ENCODE data around the gene CSMD2.

The CSMD2 gene

DNA sequence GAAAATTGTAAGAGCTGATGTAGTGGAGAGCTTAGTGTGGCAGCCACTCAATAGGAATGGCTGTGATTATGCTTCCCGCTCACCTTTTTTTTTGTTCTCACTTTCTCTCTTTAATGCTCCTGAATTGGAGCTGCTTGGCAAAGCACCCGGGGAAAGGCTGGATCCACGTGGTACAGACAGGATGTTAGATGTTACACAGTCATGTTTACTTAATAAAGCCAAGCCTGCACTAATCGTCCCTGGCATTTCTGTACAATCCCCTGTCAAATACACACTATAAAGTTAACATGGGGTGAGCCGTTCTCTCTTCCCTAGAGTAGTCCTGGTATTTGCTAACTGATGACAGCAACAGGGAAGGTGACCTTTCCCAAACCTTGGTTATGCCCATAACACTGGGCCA lies 504.8 kb downstream of the CSMD2 start:
- no peak for DNase-seq

DNA sequence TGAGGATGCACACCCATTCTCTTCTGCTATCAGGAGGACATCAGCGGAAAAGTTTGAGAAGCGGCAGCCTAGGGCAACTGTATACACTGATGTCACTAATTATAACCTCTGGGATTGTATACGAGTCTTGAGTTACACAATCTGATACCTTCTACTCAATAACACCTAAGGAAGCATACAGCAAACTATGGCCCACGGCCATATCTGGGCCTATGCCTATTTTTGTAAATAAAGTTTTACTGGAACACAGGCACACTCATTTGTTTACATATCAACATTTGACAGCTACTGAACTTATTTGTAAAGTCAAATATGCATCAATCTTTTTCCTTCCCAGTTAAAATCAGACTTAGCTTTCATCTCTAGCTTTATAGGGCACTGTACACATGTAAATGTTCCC lies 505.4 kb downstream of the CSMD2 start:
- DNase-seq, result no peak

DNA sequence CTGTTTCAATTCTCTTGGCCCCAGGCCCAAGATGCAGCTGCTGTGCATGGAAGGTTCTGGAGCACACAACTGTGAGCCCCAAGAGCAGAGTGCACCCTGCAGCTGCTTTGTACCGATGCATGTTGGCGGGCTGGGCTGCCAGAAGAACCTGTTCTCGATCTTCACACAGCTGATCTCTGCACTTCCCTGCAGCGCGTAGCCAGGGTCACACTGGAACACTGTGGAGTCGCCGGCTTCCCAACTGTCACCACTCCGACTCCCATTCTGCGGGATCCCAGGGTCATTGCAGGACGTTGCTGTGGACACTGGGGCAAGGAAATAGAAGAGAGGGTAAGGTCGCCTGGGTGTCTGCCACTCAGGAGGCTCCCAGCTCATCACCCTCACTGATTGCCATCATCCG lies 507.2 kb downstream of the CSMD2 start:
- DNase-seq, result no peak

DNA sequence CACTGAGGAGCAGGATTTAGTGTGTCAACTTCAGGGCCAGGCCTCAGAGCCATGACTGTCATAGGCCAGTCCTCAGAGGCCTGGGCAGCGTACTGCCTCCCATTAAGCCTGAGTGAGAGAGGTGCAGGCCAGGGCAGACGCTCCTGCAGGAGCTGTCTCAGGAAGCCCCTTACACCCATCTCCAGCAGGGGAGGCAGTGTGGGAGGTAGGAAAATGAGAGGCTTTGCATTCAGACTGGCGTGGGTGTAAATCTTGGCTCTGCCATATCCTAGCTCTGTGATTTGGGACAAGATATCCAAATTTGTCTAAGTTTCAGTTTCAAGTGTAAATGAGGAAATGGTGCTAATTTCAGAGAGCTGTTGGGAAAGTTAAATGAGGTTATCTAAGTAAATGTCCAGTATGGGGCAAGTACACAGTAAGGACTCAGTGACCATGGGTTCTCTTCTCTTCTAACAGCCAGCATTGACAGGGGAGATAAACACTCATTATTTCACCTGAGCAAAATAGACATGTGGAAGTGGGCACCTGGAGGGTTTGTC lies 508.5 kb downstream of the CSMD2 start:
- DNase-seq, result no peak

DNA sequence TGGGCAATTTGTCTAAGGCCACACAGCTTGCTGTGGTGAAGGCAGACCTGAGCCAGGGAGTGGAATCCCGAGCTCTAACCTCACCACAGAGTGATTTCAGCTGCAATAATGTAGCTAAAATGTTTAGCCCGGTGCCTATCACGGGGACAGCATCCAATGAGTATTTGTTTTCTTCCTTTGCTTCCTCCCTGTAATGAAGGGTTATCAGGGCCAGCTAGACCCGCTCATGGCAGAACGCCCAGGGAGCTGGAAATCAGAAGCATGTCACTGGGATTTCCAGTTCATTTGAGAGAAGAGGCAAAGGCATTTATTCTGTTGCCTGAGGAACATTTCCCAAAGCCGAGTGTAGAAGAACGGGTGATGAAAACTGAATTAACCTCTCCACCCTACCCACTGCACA lies 509.5 kb downstream of the CSMD2 start:
- DNase-seq, result no peak

DNA sequence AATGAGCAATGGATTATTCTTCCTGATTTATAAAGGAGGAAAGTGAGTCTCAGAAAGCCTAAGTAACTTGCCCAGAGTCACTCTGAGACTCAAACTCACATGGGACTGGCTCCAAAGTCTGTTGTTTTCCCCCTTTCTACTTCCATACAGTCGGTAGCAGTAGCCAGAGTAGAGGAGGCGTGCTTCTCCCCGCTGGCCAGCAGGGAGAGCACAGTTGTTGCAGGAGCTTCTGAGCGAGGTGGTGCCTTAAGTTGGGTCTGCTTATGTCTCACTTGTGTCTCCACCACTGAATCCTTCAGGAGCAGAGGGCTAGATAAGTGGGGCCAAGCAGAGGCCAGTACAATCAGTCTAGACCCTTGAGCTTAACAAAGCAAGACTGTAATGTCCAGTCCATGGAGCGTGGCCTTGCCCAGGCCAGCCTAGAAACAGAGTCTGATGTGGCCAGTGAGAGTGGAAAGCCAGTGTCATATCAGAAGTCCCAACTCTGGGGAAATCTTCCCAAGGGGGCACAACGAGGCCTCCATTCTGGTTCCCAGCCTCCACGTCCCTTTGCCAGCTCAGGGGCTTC lies 510.7 kb downstream of the CSMD2 start:
- DNase-seq, result no peak

DNA sequence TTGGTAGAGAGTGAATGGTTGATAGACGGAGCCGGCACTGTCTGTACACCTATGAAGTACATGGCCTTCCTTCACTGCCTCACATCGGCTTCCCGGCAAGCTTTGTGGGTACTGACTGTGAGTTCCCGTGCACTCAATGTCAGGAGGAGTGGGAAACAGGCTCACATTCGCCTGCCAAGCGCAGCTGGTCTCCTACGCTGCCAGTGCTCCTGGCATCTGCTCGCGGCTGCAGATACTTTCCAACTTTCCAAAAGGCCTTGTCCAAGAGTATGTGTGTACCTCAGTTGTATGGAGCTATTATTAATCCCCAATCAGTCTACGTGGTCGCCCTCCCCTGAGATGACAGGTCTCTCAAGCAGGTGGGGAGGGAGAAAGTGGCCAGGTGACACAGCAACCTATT lies 511.8 kb downstream of the CSMD2 start:
- DNase-seq, result no peak

DNA sequence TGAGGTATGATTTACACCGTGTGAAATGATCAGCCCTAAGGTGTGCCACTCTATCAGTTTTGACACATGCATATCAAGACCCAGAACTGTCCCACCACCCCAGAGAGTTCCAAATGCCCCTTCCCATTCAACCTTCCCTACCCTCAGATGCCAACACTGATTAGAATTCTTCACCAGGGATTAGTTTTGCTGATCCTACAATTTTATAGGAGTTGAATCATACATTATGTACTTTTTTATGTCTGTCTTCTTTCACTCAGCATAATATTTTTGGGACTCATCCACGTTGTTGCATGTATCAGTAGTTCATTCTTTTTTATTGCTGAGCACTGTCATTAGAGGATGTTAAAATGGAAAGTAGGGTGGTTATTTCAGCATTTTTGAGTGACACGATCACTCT lies 514.3 kb downstream of the CSMD2 start:
- DNase-seq, result no peak

DNA sequence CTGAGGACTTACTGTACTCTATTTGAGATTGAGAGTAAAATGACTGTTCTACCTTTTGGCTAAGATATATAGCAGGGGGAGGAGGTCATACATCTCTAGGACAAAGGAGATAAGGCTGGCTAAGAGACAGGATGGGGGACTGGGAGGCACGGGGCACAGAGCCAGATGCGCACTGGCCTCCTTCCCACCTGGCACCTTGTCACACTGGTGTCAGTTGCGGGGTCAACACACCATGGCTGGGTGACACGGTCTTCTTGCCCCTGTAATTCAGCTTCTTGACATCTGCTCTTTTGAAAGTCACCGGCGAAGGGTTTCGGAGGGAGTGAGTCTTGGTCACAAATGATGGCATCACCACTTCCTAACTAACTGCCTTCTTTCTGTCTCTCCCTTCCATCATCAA lies 515.3 kb downstream of the CSMD2 start:
- no peak for DNase-seq

DNA sequence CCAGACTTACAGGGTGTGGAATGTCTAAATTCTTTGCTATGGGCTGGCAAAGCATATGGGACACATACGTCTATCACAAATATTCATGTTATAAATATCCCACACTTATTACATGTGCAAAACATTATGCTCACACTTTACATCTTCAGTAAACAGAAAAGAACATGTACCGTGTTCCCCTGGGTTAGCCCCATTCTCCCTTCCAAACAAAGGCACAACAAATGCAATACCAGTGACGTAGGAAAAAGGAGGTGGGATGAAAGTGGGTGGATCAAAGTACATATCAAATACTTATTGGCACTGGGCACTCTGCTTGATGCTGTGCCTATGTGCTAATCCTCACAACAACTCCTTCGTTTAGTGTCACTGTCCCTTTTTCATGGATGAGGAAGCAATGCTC lies 521.8 kb downstream of the CSMD2 start:
- DNase-seq, result no peak

DNA sequence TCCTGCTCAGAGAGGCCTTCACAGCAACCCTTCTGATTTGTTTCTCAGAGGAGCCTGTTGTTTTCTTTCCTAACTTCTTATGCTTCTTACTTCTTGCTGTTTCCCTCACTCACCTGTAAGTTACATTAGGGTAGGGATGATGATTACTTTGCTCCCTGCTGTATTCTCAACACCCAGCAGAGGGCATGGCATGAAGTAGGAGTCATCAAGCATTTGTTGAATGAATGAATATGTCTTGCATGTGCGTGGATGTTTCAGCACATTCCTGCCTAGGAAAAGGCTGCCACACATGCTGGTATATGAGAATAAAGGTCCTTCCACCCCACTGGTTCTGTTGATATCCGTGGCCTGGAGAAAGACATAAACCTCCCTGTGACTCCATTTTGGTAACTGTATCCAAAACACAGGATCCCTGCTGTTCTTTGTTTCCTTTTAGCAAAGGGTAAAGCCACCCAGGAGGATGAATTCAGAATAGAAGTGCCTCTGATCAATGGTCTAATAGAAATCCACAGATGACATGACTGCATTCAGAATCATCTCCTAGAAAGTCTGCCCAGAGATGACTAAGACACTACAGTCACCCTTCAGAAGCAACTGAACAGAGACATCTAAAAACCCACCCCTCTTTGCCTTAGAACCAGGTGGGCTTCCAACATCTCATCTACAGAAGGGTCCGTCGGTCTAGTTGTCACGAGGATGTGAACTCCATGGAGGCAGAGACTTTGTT lies 523.8 kb downstream of the CSMD2 start:
- DNase-seq, result no peak

DNA sequence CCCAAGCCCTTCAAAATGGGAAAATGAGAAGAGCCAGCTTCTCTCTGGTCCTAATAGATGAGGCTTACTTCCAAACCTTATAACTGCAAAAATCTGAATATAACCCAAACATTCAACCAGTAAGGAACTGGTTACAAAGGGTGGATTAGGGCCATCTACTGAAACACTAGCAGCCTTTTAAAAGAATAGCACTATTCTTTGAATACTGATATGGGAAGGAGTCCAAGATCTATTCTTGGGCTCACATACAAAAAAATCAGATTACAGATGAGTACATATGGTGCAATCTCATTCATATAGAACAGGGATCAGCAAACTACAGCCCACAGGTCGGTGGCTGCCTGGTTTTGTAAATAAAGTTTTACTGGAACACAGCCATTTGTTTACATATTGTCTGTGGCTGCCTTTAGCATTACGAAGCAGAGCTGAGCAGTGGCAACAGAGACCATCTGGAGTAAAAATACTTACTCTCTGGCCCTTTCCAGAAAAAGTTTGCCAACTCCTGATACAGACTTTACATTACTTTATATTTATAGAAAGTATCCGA lies 524.8 kb downstream of the CSMD2 start:
- no peak for DNase-seq

DNA sequence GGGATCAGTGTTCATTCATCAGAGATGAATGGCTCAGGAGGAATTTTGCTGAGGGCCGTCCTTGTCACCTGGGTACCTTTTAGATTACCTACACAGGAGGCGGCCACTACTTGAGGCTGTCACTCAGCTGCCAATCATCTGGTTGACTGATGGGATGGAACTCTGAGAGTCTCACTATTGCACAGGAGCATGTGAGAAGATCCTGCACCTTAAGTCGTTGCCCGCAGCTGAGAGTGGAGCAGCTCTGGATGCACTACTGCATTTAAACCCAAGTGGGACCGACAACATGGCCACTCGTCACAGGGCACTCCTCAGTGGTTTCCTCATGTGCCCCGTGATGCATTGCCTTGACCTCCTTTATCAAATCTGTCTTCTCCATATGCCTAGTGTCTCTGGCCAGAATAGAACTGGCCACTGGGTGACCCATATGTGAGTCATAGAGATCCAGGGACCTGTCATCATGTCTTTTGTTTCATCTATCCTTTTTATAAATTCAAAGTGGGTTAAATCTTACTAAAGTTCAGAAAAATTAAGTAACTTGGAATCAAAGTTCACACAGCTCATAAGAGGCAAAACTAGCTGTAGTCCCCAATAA lies 527.1 kb downstream of the CSMD2 start:
- no peak for DNase-seq

DNA sequence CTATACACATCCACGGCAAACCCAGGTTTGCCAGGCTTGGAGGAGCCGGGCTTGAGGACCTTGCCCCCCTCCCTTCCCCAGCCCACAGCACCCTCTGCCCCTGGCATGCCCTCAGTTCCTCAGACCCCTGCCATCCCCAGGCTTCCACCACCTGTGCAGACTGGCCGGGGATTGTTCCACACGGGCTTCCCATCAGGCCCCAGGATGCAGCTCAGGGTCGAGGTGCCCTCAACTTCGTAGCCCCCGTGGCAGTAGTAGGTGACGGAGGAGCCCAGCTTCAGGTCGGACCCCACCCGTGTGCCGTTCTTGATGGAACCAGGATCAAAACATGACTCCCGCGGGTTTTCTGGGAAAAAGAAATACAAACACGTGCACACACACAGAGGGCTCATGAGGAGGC lies 528.8 kb downstream of the CSMD2 start:
- no peak for DNase-seq

DNA sequence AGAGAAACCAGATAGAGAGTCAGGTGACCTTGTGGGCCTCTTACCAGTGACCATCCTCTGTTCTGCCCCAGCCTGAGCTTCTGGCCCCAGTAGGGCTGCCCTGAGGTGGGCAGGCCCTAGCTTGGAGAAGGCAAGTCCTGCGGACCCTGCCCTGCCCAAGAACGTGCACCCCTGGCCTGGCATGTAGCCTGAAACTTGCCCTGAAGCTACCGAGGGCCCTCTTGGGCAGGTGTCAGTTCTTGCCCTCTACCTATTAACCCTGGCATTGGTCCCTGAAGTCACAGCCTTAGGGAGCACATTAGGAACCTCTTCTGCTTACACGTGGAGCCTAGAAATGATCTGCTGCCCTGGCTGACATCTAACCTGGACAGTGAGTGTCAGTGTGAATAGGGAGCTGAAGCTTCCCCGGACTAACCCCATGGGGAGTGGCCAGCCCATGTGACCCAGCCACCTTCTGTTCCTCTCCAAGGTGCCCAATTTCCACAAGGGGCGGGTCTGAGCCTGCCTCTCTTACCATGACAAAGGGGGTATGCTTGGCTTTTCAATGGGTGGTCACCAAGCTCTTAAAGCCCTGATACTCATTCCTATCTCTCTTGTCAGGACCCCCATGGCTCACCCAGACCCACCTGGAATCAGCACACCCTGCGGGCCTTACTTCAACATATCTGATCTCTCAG lies 529.6 kb downstream of the CSMD2 start:
- no peak for DNase-seq

DNA sequence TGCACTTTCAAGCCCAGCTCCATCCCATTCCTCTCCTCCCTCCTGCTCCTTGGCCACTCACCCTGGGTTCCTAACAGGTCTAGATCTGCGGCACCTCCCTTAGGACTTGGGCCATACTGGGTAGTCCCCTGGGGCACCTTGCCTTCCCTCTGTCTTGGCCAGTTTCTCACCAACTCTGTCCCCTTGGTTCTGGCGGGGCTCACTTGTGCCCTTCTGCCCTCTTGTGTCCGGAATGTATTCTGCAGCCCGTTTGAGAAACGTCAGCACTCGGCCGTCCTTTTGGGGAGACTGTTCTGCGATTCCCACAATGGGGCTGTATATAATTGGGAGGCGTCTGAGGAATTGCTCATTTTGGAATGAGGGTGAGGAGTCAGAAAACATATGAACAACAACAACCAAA lies 530.2 kb downstream of the CSMD2 start:
- DNase-seq, result no peak

DNA sequence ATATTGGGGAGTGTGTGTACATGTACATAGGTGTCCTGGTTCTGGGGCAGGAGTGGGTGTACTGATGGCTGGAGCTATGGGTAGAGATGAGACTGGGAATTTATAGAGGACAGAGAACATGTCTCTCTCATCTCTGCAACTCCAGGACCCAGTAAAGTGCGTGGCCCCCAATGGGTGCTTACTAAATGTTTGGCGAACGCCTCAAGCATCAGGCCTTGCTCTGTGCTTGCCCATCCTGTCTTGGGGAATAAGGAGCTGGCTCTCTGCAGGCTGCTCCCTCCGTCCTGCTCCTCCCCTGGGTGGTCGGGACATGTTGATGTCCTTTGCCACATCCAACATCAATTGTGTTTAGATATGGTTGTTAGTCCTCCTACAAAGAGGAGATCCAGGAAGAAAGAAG lies 530.9 kb downstream of the CSMD2 start:
- no peak for DNase-seq

DNA sequence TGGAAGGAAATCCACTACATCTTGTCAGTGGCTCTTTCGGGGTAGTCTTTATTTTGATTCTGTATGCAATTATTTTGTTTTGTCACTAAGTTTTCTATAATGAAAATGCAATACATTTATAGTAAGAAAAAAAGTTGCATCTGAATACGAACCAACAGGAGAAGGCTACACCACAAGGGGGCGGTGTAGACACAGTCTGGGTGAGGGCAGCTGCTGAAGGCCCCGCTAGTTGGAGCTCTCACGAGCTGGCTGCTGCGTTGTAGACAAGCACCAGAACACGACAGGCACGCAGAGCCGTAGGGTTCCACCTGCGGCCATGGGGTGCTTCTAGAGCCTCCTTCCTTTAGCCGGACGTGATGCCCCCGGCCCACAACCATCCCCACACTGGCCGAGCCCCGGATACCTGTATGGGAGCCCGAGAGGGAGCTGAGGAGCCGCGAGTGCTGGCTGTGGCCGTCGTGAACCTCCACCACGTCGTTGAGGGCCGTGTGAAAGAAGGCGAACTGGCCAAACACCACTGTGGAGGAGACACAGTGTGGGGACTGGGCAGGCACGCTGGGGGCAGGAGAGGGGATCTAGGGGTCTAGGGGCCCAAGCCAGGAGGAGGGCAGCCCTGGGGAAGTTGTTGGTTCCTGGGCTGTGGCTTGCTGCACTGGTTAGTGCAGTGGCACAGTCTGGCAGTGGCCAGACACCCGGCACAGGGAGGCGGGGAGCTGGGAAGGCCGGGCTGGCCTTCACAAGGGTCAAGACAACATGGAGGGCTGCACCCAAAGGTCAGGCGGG lies 531.8 kb downstream of the CSMD2 start:
- DNase-seq, result peak; percentile 87

DNA sequence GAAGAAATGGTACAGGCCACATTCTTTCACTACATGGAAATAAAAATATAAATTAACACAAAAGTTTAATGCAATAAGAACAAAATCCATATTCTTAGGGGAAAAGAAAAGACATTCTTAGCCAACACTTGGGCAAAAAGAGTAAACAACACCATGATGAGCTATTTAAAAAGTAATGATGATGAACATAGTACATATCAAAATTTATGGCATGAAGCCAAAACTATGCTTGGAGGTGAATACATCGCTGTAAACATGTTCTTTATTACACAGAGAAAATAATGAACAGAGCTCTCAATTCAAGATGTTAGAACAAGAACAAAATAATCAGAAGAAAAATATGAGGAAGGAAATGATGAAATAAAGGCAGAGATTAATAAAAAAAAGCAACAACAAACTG lies 534.3 kb downstream of the CSMD2 start:
- no peak for DNase-seq

DNA sequence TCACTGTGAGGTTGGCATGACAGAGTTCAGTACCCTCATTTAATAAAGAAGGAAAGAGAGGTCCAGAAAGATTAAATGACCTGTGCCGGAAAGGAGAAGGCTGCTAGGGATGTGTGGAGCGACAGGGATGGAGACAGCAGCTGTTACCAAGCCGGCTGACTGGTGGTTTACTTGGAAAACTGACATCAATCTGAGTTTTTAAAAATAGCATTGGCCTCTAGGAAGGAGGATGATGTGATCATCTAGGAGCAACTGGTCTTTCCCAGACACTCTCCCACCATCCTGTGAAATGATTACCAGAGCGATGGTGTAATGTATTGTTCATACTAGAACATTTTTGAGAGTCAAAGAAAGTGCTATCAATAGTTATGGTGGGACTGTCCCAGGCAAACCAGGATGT lies 538.2 kb downstream of the CSMD2 start:
- no peak for DNase-seq

DNA sequence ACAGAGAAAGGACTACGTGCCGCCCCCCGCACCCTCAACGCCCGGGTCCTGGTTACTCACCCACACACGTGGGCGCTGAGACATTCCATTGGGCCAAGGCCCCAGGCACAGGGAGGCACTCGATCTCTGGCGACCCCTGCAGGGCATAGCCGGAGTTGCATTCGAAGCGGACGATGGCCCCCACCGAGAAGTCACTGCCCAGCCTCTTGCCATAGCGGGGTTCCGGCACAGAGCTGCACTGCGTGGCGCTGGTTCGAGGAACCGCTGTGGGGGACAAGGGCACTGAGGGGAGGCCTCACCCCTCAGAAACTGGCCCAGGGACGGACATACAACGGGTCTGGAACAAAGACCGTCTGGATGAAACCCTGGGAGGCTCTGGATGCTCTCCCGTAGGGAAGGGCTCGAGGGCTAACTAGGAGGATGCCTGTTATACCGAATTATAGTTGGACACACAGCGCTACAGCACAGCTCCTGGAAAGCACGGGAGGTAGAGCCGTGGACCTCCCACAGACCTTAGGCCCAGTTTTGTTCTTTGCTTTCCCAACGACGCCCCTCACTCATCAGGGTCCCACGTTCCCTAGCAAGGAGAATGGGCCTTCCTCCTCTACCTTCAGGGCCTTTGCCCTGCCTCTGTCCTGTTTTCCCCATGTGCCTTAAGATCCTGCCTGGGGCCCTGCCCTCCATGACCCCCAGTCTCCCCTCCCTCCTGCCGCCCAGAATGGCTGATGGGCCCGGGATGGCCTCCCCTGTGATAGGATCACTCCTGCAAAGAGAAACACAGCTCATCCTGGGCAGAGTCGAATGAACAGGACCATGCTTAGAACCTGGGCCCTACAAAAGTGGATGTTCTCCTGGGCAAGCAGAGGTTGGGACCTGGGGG lies 539.8 kb downstream of the CSMD2 start:
- no peak for DNase-seq
